CD14-positive monocyte (primary cell): ENCODE data around the gene DUS2. TPM values are rescaled to one million over a fixed set of nuclear protein-coding genes. Genes with fewer than 3 reads are reported as not detected.
A peak's percentile ranks its signal among the peaks of the same experiment; 100 is the strongest.

Experiments
- DNase-seq, 3 donors: peaks; one replicate each; pipeline ENCODE4 v3.0.0-alpha.2; 2011 to 2022
- H2AFZ ChIP-seq: 2 replicates; pipeline ENCODE4 v1.6.0; 2012; ENCODE audit warnings: mild to moderate bottlenecking, low read depth, low read length, inconsistent platforms; ENCODE audit not compliant: insufficient read depth, poor library complexity, severe bottlenecking
- H3K27ac ChIP-seq, 2 donors: 1 replicate in 1 of 2; 2 replicates in 1 of 2; pipeline ENCODE4 v1.5.1; 2012 to 2013; ENCODE audit warnings: low read length in 2 of 2, control low read depth in 1 of 2, inconsistent platforms in 1 of 2, low read depth in 1 of 2, mild to moderate bottlenecking in 1 of 2
- H3K27me3 ChIP-seq, 2 donors: one replicate each; pipeline versions ENCODE4 v1.6.0 to v1.6.1; 2011 to 2013; ENCODE audit warnings: low read length in 2 of 2; ENCODE audit not compliant: control insufficient read depth in 2 of 2, insufficient read depth in 2 of 2
- H3K36me3 ChIP-seq, 2 donors: replicated peaks in 1 of 2; 1 replicate in 1 of 2; 2 replicates in 1 of 2; pipeline versions ENCODE4 v1.5.1 to v1.6.1; 2012 to 2013; ENCODE audit warnings: low read length in 2 of 2, control low read depth in 1 of 2, inconsistent platforms in 1 of 2, mild to moderate bottlenecking in 1 of 2; ENCODE audit not compliant: insufficient read depth in 2 of 2, control insufficient read depth in 1 of 2
- H3K4me1 ChIP-seq, 2 donors: 1 replicate in 1 of 2; 2 replicates in 1 of 2; pipeline versions ENCODE4 v1.5.1 to v1.6.1; 2012 to 2013; ENCODE audit warnings: low read length in 2 of 2, control low read depth in 1 of 2, inconsistent platforms in 1 of 2, mild to moderate bottlenecking in 1 of 2, moderate library complexity in 1 of 2; ENCODE audit not compliant: insufficient read depth in 2 of 2, control insufficient read depth in 1 of 2
- H3K4me2 ChIP-seq: replicated peaks from 2 replicates; pipeline ENCODE3; 2012; ENCODE audit warnings: low read length, moderate library complexity, mild to moderate bottlenecking; ENCODE audit not compliant: poor library complexity, severe bottlenecking; ENCODE audit errors: extremely low read depth
- H3K4me3 ChIP-seq, 3 experiments: fragments of 200-600 bp in 1 of 3; sonication (generic) in 1 of 3; replicated peaks in 1 of 3; 1 replicate in 2 of 3; 2 replicates in 1 of 3; pipeline ENCODE4 v1.5.1; 2011 to 2013; ENCODE audit warnings: low read length in 3 of 3, mild to moderate bottlenecking in 3 of 3, control low read depth in 2 of 3, low read depth in 2 of 3, inconsistent platforms in 1 of 3, moderate library complexity in 1 of 3
- H3K79me2 ChIP-seq: 2 replicates; pipeline ENCODE4 v1.6.0; 2012; ENCODE audit warnings: mild to moderate bottlenecking, control low read depth, inconsistent platforms, low read length, moderate library complexity; ENCODE audit not compliant: insufficient read depth
- H3K9ac ChIP-seq: 2 replicates; pipeline ENCODE4 v1.6.0; 2017; ENCODE audit warnings: low read length, mild to moderate bottlenecking; ENCODE audit not compliant: insufficient read depth, poor library complexity, severe bottlenecking
- H3K9me3 ChIP-seq, 2 donors: replicated peaks in 1 of 2; 1 replicate in 1 of 2; 2 replicates in 1 of 2; pipeline versions ENCODE4 v1.5.1 to v1.6.1; 2012 to 2013; ENCODE audit warnings: low read length in 2 of 2, control low read depth in 1 of 2; ENCODE audit not compliant: control insufficient read depth in 1 of 2, insufficient read depth in 1 of 2
- H4K20me1 ChIP-seq: 2 replicates; pipeline ENCODE4 v1.6.0; 2012; ENCODE audit warnings: mild to moderate bottlenecking, low read length, control low read depth, moderate library complexity; ENCODE audit not compliant: insufficient read depth
- H3K27ac Mint-ChIP-seq, 7 donors: one replicate each; pipeline ENCODE4 v1.8.0; 2020; ENCODE audit warnings: mild to moderate bottlenecking in 7 of 7, mixed read lengths in 7 of 7, moderate library complexity in 6 of 7, inconsistent platforms in 2 of 7
- H3K27me3 Mint-ChIP-seq, 3 donors: one replicate each; pipeline ENCODE4 v1.8.0; 2021 to 2022; ENCODE audit warnings: low read depth in 3 of 3, mild to moderate bottlenecking in 3 of 3, mixed read lengths in 3 of 3, moderate library complexity in 3 of 3, inconsistent platforms in 1 of 3
- H3K36me3 Mint-ChIP-seq, 2 donors: one replicate each; pipeline ENCODE4 v1.8.0; 2020; ENCODE audit warnings: mixed read lengths in 2 of 2, inconsistent platforms in 1 of 2, mild to moderate bottlenecking in 1 of 2
- H3K4me1 Mint-ChIP-seq: one replicate; pipeline ENCODE4 v1.8.0; 2020; ENCODE audit warnings: mild to moderate bottlenecking, mixed read lengths
- H3K4me3 Mint-ChIP-seq, 2 donors: one replicate each; pipeline ENCODE4 v1.8.0; 2020; ENCODE audit warnings: mild to moderate bottlenecking in 2 of 2, mixed read lengths in 2 of 2, moderate library complexity in 1 of 2
- H3K9me3 Mint-ChIP-seq, 7 donors: one replicate each; pipeline ENCODE4 v1.8.0; 2020 to 2022; ENCODE audit warnings: mixed read lengths in 7 of 7, mild to moderate bottlenecking in 6 of 7, moderate library complexity in 6 of 7, inconsistent platforms in 2 of 7
- CTCF ChIP-seq: fragments of 200-600 bp; IDR thresholded peaks from one replicate; pipeline ENCODE4 v1.8.0; 2022; ENCODE audit warnings: antibody characterized with exemption, mild to moderate bottlenecking
- WGBS: methylation state at CpG from one replicate; pipeline ENCODE4 v1.1.5; 2013; ENCODE audit warnings: missing lambda C conversion rate; ENCODE audit not compliant: insufficient coverage; 5-methylcytosine and 5-hydroxymethylcytosine counted together
- intact Hi-C, 2 donors: fragments of 100-400 bp; cut with micrococcal nuclease; formaldehyde crosslinking; loops; one replicate each; pipeline versions ENCODE4 v1.15.0 to v1.15.1; 2023
- polyA plus RNA-seq, 3 donors: library from polyadenylated mRNA; depleted of rRNA in 1 of 3; unstranded in 2 of 3; stranded (reverse) in 1 of 3; fragments of 300-500 nt in 2 of 3; fragments of >200 nt in 1 of 3; fragmentation: Illumina TruSeq in 2 of 3; gene quantifications; 1 replicate in 2 of 3; 2 replicates in 1 of 3; pipeline ENCODE4 v1.2.3, GENCODE V29; 2012 to 2021

The DUS2 gene
- polyA plus RNA-seq, 3 donors: 18.4 to 40.7 (median 33.2) TPM

GRCh38 chr16:67977469-67978227 is 45.4 kb upstream of the DUS2 start:
- no peak for TF ChIP-seq CTCF
- Histone ChIP-seq H3K4me2 (no peak overlapping the region), H3K4me1 (no peaks in the 10 kb centered on the region), H3K36me3 (no peaks in the 10 kb centered on the region), H4K20me1 (no peaks in the 10 kb centered on the region), H3K9ac (no peak overlapping the region), H3K27me3 (no peaks in the 10 kb centered on the region), H3K9me3 (no peaks in the 10 kb centered on the region), H3K79me2 (no peaks in the 10 kb centered on the region), H2AFZ (no peak overlapping the region), H3K27ac (no peak overlapping the region), H3K4me3 (no peak overlapping the region)
- intact Hi-C loops: no loop called here
- Mint-ChIP-seq H3K4me1 (no peaks in the 10 kb centered on the region), H3K36me3 (no peaks in the 10 kb centered on the region), H3K4me3 (no peak overlapping the region), H3K9me3 (peaks cover 0 to 3% (median under 1%) of the 10 kb centered on the region in 7 donors), H3K27ac (no peak overlapping the region), H3K27me3 (peaks cover 3 to 17% (median 9%) of the 10 kb centered on the region in 3 donors)
- 89% methylated on average over 2 of the region's 9 CpGs for WGBS
- no peak for DNase-seq

GRCh38 chr16:67979955-67980678 is 43.0 kb upstream of the DUS2 start, which contains the start of gene DPEP3:
DPEP3 (minus strand) TSS chr16:67980499; CDS start chr16:67980380, 119 bp downstream.
- H3K27ac ChIP-seq: no peak within 1 kb of the TSS
- H3K4me3 ChIP-seq: no peak within 1 kb of the TSS
- no peak within 1 kb of the TSS for H3K4me2 ChIP-seq
- H2AFZ ChIP-seq: no peak within 1 kb of the TSS
- no peaks in the 10 kb centered on the region for H3K36me3 ChIP-seq
- H3K27ac Mint-ChIP-seq: no peak within 1 kb of the TSS
- no peaks in the 10 kb centered on the region for H3K27me3 ChIP-seq
- peaks cover 18% of the 10 kb centered on the region in 2 donors for H3K4me1 ChIP-seq
- DNase-seq: no peak
- WGBS: 85% methylated on average over 46 of the region's 62 CpGs
- H3K27me3 Mint-ChIP-seq: peaks cover 0 to 17% (median 7%) of the 10 kb centered on the region in 3 donors
- H3K9ac ChIP-seq: no peak within 1 kb of the TSS
- no peaks in the 10 kb centered on the region for H4K20me1 ChIP-seq
- H3K9me3 Mint-ChIP-seq: peaks cover 0 to 8% (median 3%) of the 10 kb centered on the region in 7 donors
- H3K79me2 ChIP-seq: no peaks in the 10 kb centered on the region
- no peaks in the 10 kb centered on the region for H3K9me3 ChIP-seq
- no peak within 1 kb of the TSS for H3K4me3 Mint-ChIP-seq
- TF ChIP-seq CTCF: peak; percentile 70
- H3K36me3 Mint-ChIP-seq: no peaks in the 10 kb centered on the region
- H3K4me1 Mint-ChIP-seq: peaks cover 22% of the 10 kb centered on the region
- intact Hi-C loops: no loop called here
